Measurements from ENCODE around the gene WRAP73. TPM values are rescaled to one million over a fixed set of nuclear protein-coding genes. Genes with fewer than 3 reads are reported as not detected.

WRAP73 gene
- total RNA-seq, 2 donors from 2014 or later = 6.8 to 11.4 TPM

DNA sequence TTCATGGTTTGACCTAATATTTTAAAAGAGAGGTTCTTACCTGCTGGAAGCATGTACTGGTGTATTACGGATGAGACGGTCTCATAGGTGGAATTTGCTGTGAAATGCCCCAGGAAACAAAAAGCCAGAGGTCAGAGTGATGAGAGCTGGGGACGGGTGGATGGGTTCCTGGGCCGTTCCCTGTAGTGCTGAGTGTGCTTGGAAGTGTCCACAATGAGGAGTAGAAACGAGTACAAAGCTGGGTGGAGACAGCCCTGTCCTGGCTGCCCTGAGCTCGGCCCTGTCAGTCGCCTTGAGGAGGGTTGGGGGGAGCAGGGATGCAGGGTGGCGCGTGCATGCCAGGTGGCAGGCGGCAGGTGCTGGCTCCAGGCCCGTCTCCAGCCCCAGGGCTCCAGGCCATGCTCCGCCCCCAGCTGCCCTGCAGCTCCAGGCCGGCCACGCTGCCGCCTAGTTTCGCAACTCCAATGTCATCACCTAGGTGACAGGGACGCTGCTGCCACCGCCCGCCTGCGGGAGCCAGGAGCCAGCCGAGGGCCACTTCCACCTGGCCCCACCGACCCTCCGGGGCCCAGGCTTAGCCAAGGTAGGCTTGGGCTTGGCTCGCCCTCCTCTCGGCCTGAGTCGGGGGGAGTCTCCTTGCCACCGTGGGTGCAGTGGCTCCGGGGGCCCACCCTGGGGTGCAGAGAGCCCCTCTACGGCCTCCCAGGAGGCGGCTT lies 18.8 kb upstream of the WRAP73 start:
- Histone ChIP-seq H3K27ac (no peak overlapping the region), H3K4me3 (no peak overlapping the region), H3K27me3 (no peaks in the 10 kb centered on the region), H3K36me3 (no peaks in the 10 kb centered on the region), H3K9me3 (no peaks in the 10 kb centered on the region), H3K4me1 (peaks cover 0 to 9% of the 10 kb centered on the region in 2 donors)
- TF ChIP-seq, protein P1, sequence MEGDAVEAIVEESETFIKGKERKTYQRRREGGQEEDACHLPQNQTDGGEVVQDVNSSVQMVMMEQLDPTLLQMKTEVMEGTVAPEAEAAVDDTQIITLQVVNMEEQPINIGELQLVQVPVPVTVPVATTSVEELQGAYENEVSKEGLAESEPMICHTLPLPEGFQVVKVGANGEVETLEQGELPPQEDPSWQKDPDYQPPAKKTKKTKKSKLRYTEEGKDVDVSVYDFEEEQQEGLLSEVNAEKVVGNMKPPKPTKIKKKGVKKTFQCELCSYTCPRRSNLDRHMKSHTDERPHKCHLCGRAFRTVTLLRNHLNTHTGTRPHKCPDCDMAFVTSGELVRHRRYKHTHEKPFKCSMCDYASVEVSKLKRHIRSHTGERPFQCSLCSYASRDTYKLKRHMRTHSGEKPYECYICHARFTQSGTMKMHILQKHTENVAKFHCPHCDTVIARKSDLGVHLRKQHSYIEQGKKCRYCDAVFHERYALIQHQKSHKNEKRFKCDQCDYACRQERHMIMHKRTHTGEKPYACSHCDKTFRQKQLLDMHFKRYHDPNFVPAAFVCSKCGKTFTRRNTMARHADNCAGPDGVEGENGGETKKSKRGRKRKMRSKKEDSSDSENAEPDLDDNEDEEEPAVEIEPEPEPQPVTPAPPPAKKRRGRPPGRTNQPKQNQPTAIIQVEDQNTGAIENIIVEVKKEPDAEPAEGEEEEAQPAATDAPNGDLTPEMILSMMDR (IDR thresholded peaks at IDR 0.05) = no peak
- DNase-seq (ENCODE audit: low spot score) = no peak

DNA sequence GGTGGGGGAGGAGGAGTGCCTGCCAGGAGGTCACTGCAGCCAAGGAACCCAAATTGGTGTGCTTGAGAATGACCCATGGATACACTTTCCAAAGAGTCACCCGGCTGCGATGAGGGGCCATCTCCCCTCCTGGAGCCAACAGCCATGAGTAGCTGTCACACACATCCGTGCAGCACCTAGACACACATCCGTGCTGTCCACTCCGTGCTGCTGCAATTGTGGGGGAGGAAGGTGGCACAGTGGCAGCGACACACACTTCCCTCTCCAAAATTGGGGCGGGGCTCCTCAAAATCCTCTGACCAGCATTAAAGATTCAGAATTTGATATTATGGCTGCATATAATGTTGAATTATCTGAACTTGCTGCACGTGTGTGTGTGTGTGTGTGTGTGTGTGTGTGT lies 18.2 kb upstream of the WRAP73 start:
- H3K27ac ChIP-seq = no peak overlapping the region
- TF ChIP-seq, protein P1 (IDR thresholded peaks at IDR 0.05) = no peak
- DNase-seq (ENCODE audit: low spot score) = no peak

DNA sequence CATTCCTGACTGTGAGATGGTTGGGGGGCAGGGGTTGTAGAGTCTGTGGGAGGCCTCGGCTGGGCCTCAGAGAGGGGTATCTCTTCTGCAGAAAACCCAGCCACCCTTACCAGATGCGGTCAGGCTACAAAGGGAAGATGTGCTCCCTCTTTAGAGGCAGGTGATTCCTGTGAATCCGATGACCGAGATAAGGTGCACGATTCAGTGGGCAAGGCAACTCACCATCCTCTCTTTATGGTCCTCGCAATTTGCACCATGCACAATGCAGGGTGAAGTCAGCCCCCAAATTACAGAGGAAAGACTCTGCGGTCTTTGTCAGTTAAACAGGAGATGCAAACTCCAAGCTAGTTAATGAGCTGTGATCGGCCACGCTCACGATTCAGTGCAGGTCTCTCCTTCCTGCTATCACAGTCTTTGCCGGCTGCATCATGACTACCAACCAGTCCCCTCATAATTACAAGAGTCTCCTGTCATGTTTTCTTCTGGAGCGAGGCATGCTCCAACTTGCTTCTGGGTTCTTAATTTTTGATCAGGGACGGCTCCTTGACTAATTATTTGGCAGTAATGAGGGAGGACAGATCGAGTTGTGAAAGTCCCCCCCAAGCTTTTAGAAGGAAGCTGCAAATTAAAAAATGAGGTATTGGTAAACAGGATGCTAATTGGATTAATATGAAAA lies 14.9 kb upstream of the WRAP73 start:
- Histone ChIP-seq H3K9me3 (no peaks in the 10 kb centered on the region), H3K4me1 (peaks cover 0 to 9% of the 10 kb centered on the region in 2 donors), H3K4me3 (no peak overlapping the region), H3K36me3 (no peaks in the 10 kb centered on the region), H3K27me3 (no peaks in the 10 kb centered on the region), H3K27ac (no peak overlapping the region)
- DNase-seq (ENCODE audit: low spot score) = no peak
- TF ChIP-seq, protein P1 (IDR thresholded peaks at IDR 0.05) = no peak

More for the DNA sequence above, 18.2 kb upstream of the WRAP73 start:
- Histone ChIP-seq H3K4me3 (no peak overlapping the region), H3K27me3 (no peaks in the 10 kb centered on the region), H3K36me3 (no peaks in the 10 kb centered on the region), H3K4me1 (peaks cover 0 to 9% of the 10 kb centered on the region in 2 donors), H3K9me3 (no peaks in the 10 kb centered on the region)

DNA sequence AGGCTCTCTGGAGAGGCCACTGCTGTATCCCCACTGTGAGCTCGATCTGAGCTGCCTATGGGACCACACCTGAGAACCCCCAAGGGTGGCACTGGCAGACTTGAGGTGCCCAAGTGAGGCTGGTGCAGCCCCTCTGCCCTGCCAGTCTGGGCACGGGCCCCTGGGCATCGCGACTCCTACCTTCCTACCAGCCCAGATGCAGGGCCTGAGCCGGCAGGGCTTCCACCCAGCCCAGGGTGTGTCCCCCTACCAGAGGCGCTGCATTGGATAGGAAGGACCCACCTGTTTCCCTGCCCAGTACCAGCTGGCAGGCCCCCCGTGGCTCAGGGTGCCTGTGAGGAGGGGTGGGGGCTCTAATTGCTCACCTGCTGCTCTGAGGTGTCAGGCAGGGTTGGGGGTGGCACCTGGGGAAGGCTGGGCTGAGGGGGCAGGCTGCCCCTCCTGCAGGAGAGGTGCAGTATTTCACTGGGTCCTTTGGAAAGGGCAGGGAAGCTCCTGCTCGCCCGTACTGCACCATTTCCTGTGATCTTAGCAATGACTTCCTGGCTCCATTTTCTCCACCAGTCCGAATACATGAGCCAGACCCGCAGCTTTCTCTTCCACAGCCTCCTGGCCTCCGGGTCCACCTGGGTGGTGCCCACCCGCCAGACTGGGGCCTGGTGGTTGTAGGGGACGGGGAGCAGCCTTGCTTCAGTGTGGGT lies 14.2 kb upstream of the WRAP73 start:
- Histone ChIP-seq H3K36me3 (no peaks in the 10 kb centered on the region), H3K9me3 (no peaks in the 10 kb centered on the region), H3K4me1 (peaks cover 0 to 7% of the 10 kb centered on the region in 2 donors), H3K27me3 (no peaks in the 10 kb centered on the region), H3K27ac (no peak overlapping the region), H3K4me3 (no peak overlapping the region)
- TF ChIP-seq, protein P1 (IDR thresholded peaks at IDR 0.05) = no peak
- DNase-seq (ENCODE audit: low spot score) = no peak

DNA sequence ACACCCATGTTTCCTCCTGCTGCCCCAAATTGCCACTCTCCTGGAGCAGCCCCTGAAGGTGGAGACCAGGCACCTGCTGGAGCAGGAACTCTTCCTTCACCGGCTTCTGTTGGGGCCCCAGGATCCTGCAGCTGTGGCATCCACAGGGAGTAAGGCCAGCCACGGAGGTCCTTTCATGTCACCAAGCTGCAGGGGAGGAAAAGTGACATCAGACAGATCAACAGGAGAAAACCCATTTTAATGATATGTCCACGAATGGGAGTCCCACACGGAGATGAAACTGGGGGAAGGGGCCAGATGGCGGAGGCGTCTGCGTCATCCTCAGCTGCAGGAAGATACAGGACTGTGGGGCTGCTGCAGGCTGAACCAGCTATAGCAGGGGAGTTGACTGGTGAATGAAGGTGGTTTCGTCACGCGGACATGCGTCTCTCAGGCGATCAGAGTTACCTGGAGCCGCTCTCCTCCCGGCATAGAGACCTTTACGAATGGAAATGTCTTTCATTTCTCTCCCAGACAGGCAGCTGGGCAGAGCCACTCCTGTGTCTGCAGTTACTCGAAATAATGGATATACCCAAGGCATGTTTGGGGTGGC lies 12.3 kb upstream of the WRAP73 start:
- no peaks in the 10 kb centered on the region for H3K27me3 ChIP-seq
- H3K4me1 ChIP-seq = no peaks in the 10 kb centered on the region
- no peak overlapping the region for H3K4me3 ChIP-seq
- H3K9me3 ChIP-seq = no peaks in the 10 kb centered on the region
- DNase-seq (ENCODE audit: low spot score) = no peak
- TF ChIP-seq, protein P1 (IDR thresholded peaks at IDR 0.05) = no peak
- H3K36me3 ChIP-seq = no peaks in the 10 kb centered on the region
- H3K27ac ChIP-seq = no peak overlapping the region
